Skeletal muscle satellite cell (primary cell): ENCODE data around the gene DYNC1H1.

Experiments used
- H3K27me3 ChIP-seq: 2 replicates; pipeline ENCODE4 v1.7.0; 2013; ENCODE audit warnings: low read length; ENCODE audit not compliant: control insufficient read depth, insufficient read depth
- H3K36me3 ChIP-seq: 2 replicates; pipeline ENCODE4 v1.7.0; 2013; ENCODE audit warnings: mild to moderate bottlenecking, control low read depth, low read length; ENCODE audit not compliant: insufficient read depth
- H3K4me1 ChIP-seq: 2 replicates; pipeline ENCODE4 v1.7.0; 2013; ENCODE audit warnings: low read length; ENCODE audit not compliant: control insufficient read depth, insufficient read depth
- H3K4me2 ChIP-seq: 2 replicates; pipeline ENCODE4 v1.7.0; 2013; ENCODE audit warnings: mild to moderate bottlenecking, low read length
- H3K4me3 ChIP-seq: 2 replicates; pipeline ENCODE4 v1.7.0; 2013; ENCODE audit warnings: low read length
- H3K9ac ChIP-seq: 2 replicates; pipeline ENCODE4 v1.7.0; 2013; ENCODE audit warnings: mild to moderate bottlenecking, low read depth, low read length, moderate library complexity
- H3K9me3 ChIP-seq: replicated peaks from 2 replicates; pipeline ENCODE4 v1.7.0; 2013; ENCODE audit warnings: mild to moderate bottlenecking, control low read depth, low read length

DYNC1H1 gene

GRCh38 chr14:102089621-102090343, 125.4 kb downstream of the DYNC1H1 start:
- H3K9me3 ChIP-seq = no peaks in the 10 kb centered on the region
- no peak overlapping the region for H3K9ac ChIP-seq
- H3K4me1 ChIP-seq = peaks cover 21% of the 10 kb centered on the region
- peaks cover 14% of the 10 kb centered on the region for H3K36me3 ChIP-seq
- H3K4me3 ChIP-seq = no peak overlapping the region
- no peaks in the 10 kb centered on the region for H3K27me3 ChIP-seq
- no peak overlapping the region for H3K4me2 ChIP-seq

DNA sequence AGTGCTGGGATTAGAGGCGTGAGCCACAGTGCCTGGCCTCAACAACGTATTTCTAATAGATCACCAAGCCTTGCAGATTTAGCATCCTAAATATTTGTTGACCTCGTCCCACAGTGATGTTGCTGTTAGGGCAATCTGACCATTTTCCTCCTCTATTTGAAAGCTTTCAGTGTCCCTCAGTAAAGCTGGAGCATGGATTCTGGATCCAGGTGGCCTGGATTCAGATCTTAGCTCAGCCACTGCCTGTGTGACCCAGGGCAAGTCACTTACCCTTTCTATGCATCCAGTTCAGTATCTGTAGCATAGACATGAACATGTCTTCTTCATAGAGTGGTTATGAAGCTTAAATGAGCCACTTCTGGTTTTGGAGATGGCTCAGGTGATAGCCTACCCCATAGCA, 126.3 kb downstream of the DYNC1H1 start:
- Histone ChIP-seq H3K4me3 (no peak overlapping the region), H3K36me3 (peaks cover 5% of the 10 kb centered on the region), H3K27me3 (no peaks in the 10 kb centered on the region), H3K9me3 (no peaks in the 10 kb centered on the region), H3K4me2 (no peak overlapping the region), H3K9ac (no peak overlapping the region), H3K4me1 (peaks cover 17% of the 10 kb centered on the region)

- Histone ChIP-seq H3K9me3 (no peaks in the 10 kb centered on the region), H3K4me2 (no peak overlapping the region), H3K4me3 (no peak overlapping the region), H3K27me3 (no peaks in the 10 kb centered on the region), H3K9ac (no peak overlapping the region), H3K36me3 (no peaks in the 10 kb centered on the region), H3K4me1 (peaks cover 23% of the 10 kb centered on the region)
Measured at GRCh38 chr14:102092806-102093205, 128.4 kb downstream of the DYNC1H1 start.

DNA sequence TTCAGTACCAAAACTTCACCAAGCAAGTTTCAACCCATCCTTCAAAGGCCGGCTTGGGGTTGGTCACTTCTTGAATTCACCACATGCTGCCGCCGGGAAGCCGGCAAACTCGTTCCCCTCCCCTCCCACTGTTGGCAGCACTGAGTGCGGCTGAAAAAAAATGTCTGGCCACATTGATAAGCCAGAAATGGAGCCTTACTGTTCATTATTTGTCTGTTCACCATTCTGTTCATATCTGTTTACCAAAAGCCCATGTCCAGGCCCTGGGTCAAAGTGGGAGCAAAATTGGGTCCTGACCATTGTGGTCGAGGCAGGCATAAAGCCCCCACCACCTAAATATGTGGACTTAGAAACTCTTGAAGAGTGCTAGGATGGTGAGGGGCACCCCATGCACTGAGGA, 129.7 kb downstream of the DYNC1H1 start:
- Histone ChIP-seq H3K9ac (no peak overlapping the region), H3K4me1 (peaks cover 14% of the 10 kb centered on the region), H3K4me2 (no peak overlapping the region), H3K9me3 (no peaks in the 10 kb centered on the region), H3K4me3 (no peak overlapping the region), H3K36me3 (no peaks in the 10 kb centered on the region), H3K27me3 (no peaks in the 10 kb centered on the region)

GRCh38 chr14:102095231-102095870, 131.0 kb downstream of the DYNC1H1 start:
- Histone ChIP-seq H3K4me2 (peak overlapping the region; percentile 31), H3K36me3 (no peaks in the 10 kb centered on the region), H3K4me1 (peaks cover 14% of the 10 kb centered on the region), H3K9ac (peak overlapping the region; percentile 15), H3K9me3 (no peaks in the 10 kb centered on the region), H3K27me3 (no peaks in the 10 kb centered on the region), H3K4me3 (no peak overlapping the region)

DNA sequence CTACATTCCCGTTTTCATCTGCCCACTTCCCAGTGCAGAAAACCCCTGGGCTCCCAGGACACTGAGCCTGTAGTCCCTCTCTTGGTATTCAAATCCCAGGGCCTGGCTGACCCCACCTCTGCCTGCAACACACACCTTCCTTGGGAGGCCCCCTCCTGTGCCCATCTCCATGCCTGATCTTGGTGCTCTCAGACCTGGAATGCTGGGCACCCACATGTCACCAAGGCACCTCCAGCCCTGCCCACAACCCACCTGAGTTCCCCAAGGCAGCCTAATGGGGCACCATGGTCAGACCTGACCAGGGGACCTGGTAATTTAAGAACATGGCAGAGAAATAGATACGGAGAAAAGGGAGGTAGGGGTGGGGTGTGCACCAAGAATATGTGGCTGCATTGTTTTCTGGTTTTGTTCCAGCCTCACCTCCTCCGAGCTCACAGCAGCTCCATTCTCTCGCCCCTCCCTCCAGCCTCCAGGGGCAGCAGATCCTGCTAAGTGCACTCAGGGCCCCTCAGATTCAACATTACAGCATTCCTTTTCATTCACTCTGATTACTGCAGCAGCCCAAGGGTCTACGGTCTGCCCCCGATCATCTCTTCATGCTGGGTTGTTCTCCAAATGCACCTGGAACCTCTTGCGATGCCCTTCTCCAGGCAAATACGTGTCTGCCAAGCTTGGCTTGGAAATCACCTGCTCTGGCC, 131.6 kb downstream of the DYNC1H1 start:
- peaks cover 14% of the 10 kb centered on the region for H3K4me1 ChIP-seq
- H3K4me3 ChIP-seq = no peak overlapping the region
- H3K36me3 ChIP-seq = no peaks in the 10 kb centered on the region
- H3K9ac ChIP-seq = peak overlapping the region; percentile 15
- H3K9me3 ChIP-seq = no peaks in the 10 kb centered on the region
- peak overlapping the region; percentile 58 for H3K4me2 ChIP-seq
- H3K27me3 ChIP-seq = no peaks in the 10 kb centered on the region

GRCh38 chr14:102096569-102097188, 132.3 kb downstream of the DYNC1H1 start:
- H3K9me3 ChIP-seq = no peaks in the 10 kb centered on the region
- no peaks in the 10 kb centered on the region for H3K27me3 ChIP-seq
- H3K4me2 ChIP-seq = peak overlapping the region; percentile 58
- no peak overlapping the region for H3K4me3 ChIP-seq
- no peaks in the 10 kb centered on the region for H3K36me3 ChIP-seq
- H3K4me1 ChIP-seq = peaks cover 14% of the 10 kb centered on the region
- H3K9ac ChIP-seq = no peak overlapping the region

DNA sequence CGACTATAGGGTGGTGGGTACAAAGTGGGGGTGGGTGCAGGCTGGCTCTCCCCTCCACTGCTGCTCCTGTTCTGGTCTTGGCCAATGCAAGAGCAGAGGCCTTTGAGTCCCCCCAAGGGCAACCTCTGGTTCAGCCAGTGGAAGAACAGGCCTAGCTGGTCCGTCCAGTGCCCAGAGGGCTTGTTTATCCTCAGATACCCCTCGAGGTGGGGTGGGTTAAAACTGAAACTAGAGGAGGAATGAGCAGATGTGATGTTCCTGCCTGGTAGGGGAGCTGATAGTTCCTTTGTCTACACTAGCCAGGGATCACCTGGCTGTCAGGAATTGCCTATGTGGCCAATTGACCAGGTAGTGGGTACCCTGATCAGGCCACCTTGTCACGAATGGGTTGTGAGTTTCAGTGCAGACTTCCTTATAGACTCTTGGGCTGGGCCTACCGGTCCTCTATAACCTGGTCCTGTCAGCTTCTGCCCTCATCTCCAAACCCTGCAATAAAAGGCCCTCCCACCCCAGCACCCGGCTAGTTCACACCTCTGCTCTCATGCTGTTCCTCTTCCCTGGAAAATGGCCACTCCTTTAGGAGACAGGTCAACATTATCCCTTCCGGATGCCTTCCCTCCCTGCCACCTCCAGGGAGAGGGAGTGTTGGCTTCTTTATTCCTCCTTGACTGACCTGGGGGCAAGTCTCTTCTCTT, 133.2 kb downstream of the DYNC1H1 start:
- H3K27me3 ChIP-seq = no peaks in the 10 kb centered on the region
- H3K4me2 ChIP-seq = no peak overlapping the region
- H3K36me3 ChIP-seq = no peaks in the 10 kb centered on the region
- no peak overlapping the region for H3K4me3 ChIP-seq
- no peaks in the 10 kb centered on the region for H3K9me3 ChIP-seq
- peaks cover 14% of the 10 kb centered on the region for H3K4me1 ChIP-seq
- no peak overlapping the region for H3K9ac ChIP-seq

DNA sequence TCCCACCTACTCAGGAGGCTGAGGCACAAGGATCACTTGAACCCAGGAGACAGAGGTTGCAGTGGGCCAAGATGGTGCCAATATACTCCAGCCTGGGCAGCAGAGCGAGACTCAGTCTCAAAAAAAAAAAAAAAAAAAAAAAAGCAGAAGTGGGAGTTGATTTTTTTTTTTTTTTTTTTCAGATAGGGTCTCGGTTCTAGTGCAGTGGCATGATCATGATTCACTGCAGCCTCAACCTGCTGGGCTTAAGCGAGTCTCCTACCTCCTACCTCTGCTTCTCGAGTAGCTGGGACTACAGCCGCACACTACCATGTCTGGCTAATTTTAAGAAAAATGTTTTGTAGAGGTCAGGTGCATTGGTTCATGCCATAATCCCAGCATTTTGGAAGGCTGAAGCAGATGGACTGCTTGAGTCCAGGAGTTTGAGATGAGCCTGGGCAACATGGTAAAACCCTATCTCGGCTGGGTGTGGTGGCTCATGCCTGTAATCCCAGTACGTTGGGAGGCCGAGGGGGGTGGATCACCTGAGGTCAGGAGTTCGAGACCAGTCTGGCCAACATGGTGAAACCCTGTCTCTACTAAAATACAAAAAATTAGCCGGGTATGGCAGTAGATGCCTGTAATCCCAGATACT, 138.8 kb downstream of the DYNC1H1 start:
- no peak overlapping the region for H3K4me3 ChIP-seq
- no peaks in the 10 kb centered on the region for H3K27me3 ChIP-seq
- no peak overlapping the region for H3K9ac ChIP-seq
- no peaks in the 10 kb centered on the region for H3K4me1 ChIP-seq
- no peak overlapping the region for H3K4me2 ChIP-seq
- H3K9me3 ChIP-seq = no peaks in the 10 kb centered on the region
- H3K36me3 ChIP-seq = no peaks in the 10 kb centered on the region

GRCh38 chr14:102105369-102105768, 141.0 kb downstream of the DYNC1H1 start:
- no peaks in the 10 kb centered on the region for H3K4me1 ChIP-seq
- no peak overlapping the region for H3K4me2 ChIP-seq
- no peaks in the 10 kb centered on the region for H3K9me3 ChIP-seq
- no peak overlapping the region for H3K4me3 ChIP-seq
- no peaks in the 10 kb centered on the region for H3K27me3 ChIP-seq
- H3K9ac ChIP-seq = no peak overlapping the region
- no peaks in the 10 kb centered on the region for H3K36me3 ChIP-seq
